GM12878 (cell line): ENCODE measurements around the gene LRR1. TPM values are rescaled to one million over a fixed set of nuclear protein-coding genes. Genes with fewer than 3 reads are reported as not detected.

Source experiments
- ATAC-seq: fragments of 200-7000 bp; cut with Tn5 transposase; 3 replicates; pipeline ENCODE4 v1.9.1; 2020; ENCODE audit warnings: mild to moderate bottlenecking, moderate library complexity
- BruUV-seq: library from RNA; stranded (reverse); fragments of 400-500 nt; replicated peaks from 2 replicates; lab custom pipeline; 2021; lab: Mats Ljungman, UMichigan
- CTCF ChIA-PET: fragments of 300-600 bp; sonication (Branson Sonifier 250); formaldehyde crosslinking; extraction: SDS; loops from one replicate; lab custom pipeline; 2021; ENCODE audit warnings: inconsistent platforms; lab: Yijun Ruan, JAX
- POLR2A ChIA-PET: fragments of 350-600 bp; formaldehyde crosslinking; extraction: SDS; loops from one replicate; lab custom pipeline; 2021; ENCODE audit warnings: inconsistent platforms; lab: Charles Lee
- RAD21 ChIA-PET: fragments of 300-600 bp; sonication (Branson Sonifier 250); formaldehyde crosslinking; loops from one replicate; lab custom pipeline; 2023; ENCODE audit warnings: antibody characterized with exemption; ENCODE audit not compliant: unreplicated experiment; lab: Charles Lee
- SMC1A ChIA-PET: fragments of 300-600 bp; sonication (Branson Sonifier 250); formaldehyde crosslinking; loops from one replicate; lab custom pipeline; 2023; ENCODE audit not compliant: unreplicated experiment, uncharacterized antibody; lab: Charles Lee
- DNase-seq: peaks from one replicate; pipeline ENCODE4 v3.0.0-alpha.2; 2011; ENCODE audit warnings: low read depth, low spot score
- FAIRE-seq: peaks from 3 replicates; lab custom pipeline; 2011; peaks lifted over from hg19 to GRCh38; lab: Jason Lieb, UNC
- H2AFZ ChIP-seq: 2 replicates; pipeline ENCODE4 v1.6.0; 2011; ENCODE audit warnings: low read depth, low read length, control low read depth; ENCODE audit not compliant: control insufficient read depth
- H3K27ac ChIP-seq: 2 replicates; pipeline ENCODE4 v1.5.1; 2011; ENCODE audit warnings: control low read depth; ENCODE audit not compliant: control insufficient read depth, insufficient read depth
- H3K27me3 ChIP-seq, 2 experiments: replicated peaks in 1 of 2; 2 replicates each; pipeline versions ENCODE4 v1.6.0 to v1.6.1; 2011; ENCODE audit warnings: low read length in 1 of 2; ENCODE audit not compliant: control insufficient read depth in 2 of 2, insufficient read depth in 2 of 2
- H3K36me3 ChIP-seq, 2 experiments: 2 replicates each; pipeline ENCODE4 v1.5.1; 2011; ENCODE audit warnings: low read length in 1 of 2; ENCODE audit not compliant: control insufficient read depth in 2 of 2, insufficient read depth in 2 of 2
- H3K4me1 ChIP-seq: 2 replicates; pipeline ENCODE4 v1.6.1; 2011; ENCODE audit warnings: mild to moderate bottlenecking, low read length, moderate library complexity, mixed read lengths; ENCODE audit not compliant: control insufficient read depth, insufficient read depth
- H3K4me2 ChIP-seq: 2 replicates; pipeline ENCODE4 v1.6.0; 2011; ENCODE audit warnings: control low read depth; ENCODE audit not compliant: control insufficient read depth, insufficient read depth
- H3K4me3 ChIP-seq: fragments of 200-600 bp; sonication (generic); 2 replicates; pipeline ENCODE4 v1.5.1; 2016
- H3K79me2 ChIP-seq: 2 replicates; pipeline ENCODE4 v1.6.0; 2011; ENCODE audit warnings: low read length; ENCODE audit not compliant: control insufficient read depth, insufficient read depth
- H3K9ac ChIP-seq: 2 replicates; pipeline ENCODE4 v1.8.0; 2011; ENCODE audit warnings: low read length, control low read depth, mixed read lengths; ENCODE audit not compliant: control insufficient read depth, insufficient read depth
- H3K9me3 ChIP-seq: replicated peaks from 3 replicates; pipeline ENCODE4 v1.5.1; 2011; ENCODE audit warnings: mild to moderate bottlenecking, low read length; ENCODE audit not compliant: control insufficient read depth, insufficient read depth
- H4K20me1 ChIP-seq: 2 replicates; pipeline ENCODE4 v1.6.0; 2011; ENCODE audit not compliant: control insufficient read depth, insufficient read depth
- ELK1 ChIP-seq: IDR thresholded peaks from 2 replicates; pipeline ENCODE4 v1.6.1; 2012; ENCODE audit warnings: low read depth, low read length, improper control_type of control experiment
- MXI1 ChIP-seq: fragments of 150-350 bp; IDR thresholded peaks from 2 replicates; pipeline ENCODE4 v1.6.1; 2011; ENCODE audit warnings: low read depth, mild to moderate bottlenecking, inconsistent platforms, low read length, improper control_type of control experiment
- NFIC ChIP-seq: IDR thresholded peaks from 2 replicates; pipeline ENCODE4 v1.6.1; 2012; ENCODE audit warnings: low read depth, mild to moderate bottlenecking, inconsistent platforms, low read length, moderate library complexity
- NFYB ChIP-seq: IDR thresholded peaks from 2 replicates; pipeline ENCODE4 v1.6.1; 2011; ENCODE audit warnings: low read depth, mild to moderate bottlenecking, low read length, improper control_type of control experiment, moderate library complexity; ENCODE audit not compliant: insufficient read depth
- WGBS: methylation state at CpG from one replicate; pipeline ENCODE4 v1.1.6; 2016; ENCODE audit warnings: low lambda C conversion rate; ENCODE audit not compliant: insufficient replicate concordance, insufficient coverage; ENCODE audit errors: missing lambda C conversion rate; 5-methylcytosine and 5-hydroxymethylcytosine counted together
- in situ Hi-C: fragments of 300-500 bp; cut with MboI; formaldehyde crosslinking; loops from 9 replicates; pipeline ENCODE4 v1.14.3; 2018; ENCODE audit warnings: mixed read lengths
- intact Hi-C: fragments of 100-400 bp; cut with micrococcal nuclease; formaldehyde crosslinking; loops from one replicate; pipeline ENCODE4 v1.14.2; 2022; ENCODE audit not compliant: unreplicated experiment
- polyA plus RNA-seq, 11 experiments: library from polyadenylated mRNA; depleted of rRNA in 4 of 11; unstranded in 6 of 11; stranded (reverse) in 5 of 11; fragments of >200 nt; fragmentation: Nextera tagmentation in 4 of 11; fragmentation: Illumina TruSeq in 1 of 11; extraction: Ambion mirVana in 4 of 11; extraction: Trizol in 1 of 11; gene quantifications; 1 replicate in 1 of 11; 2 replicates in 10 of 11; pipeline versions ENCODE4 v1.2.1 to v1.2.3, GENCODE V29; 2011 to 2016; ENCODE audit warnings: inconsistent platforms in 2 of 11, missing spikeins in 2 of 11, low read depth in 1 of 11
- total RNA-seq, 4 experiments: library from RNA; depleted of rRNA in 3 of 4; stranded (reverse); fragments of >200 nt in 3 of 4; fragmentation: Illumina TruSeq in 1 of 4; extraction: Trizol in 1 of 4; gene quantifications; 2 replicates each; pipeline versions ENCODE4 v1.2.1 to v1.2.3, GENCODE V29; 2013 to 2021

The LRR1 gene
- total and polyA plus RNA-seq, 10 of the 15 experiments (the other 5 are each of a cell fraction or from before 2014, with no cell fraction given) = 36.9 to 110 (median 53.1) TPM

DNA sequence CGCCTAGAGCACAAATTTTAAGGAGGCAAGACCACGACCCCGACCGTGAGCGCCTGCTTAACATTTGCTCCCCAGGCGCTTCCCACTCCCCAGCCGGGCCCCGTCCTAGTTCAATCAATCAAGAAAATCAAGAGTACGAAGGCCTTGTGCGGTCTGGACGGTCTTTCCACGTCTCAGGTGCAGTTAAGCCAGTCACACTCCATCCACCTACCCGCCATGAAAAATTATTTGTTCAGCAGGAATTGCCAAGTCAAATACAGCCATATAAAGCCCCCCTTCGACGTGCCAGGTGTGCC is 603 bp upstream of the LRR1 start:
- Histone ChIP-seq H3K4me3 (peak overlapping the region; percentile 92), H3K79me2 (peaks cover 53% of the 10 kb centered on the region), H4K20me1 (no peaks in the 10 kb centered on the region), H3K9me3 (no peaks in the 10 kb centered on the region), H3K9ac (peak overlapping the region; percentile 95)
- ATAC-seq (peak; percentile 6), DNase-seq (no peak)
- CTCF ChIA-PET = interaction anchor here (1.0 to 6.1 kb wide), 3 partner anchors 9 to 254 kb away, joined by 3 to 75 read pairs (median 3); partner anchors contain the start of genes NEMF and RPS29
- RAD21 ChIA-PET = interaction anchor here (0.9 to 4.6 kb wide), 5 partner anchors 23 to 170 kb away, joined by 3 to 29 read pairs (median 6); partner anchors contain the start of genes KLHDC2, MGAT2 and RPL36AL
- intact Hi-C loops (loop anchor here (1.0 kb wide), 2 partner anchors 12 to 23 kb away; partner anchors contain the start of gene RPS29), in situ Hi-C loops (no loop called here)
- TF ChIP-seq NFIC (0 out of 2 replicates have a peak, but pooled peaks have one; percentile 13), NFYB (no peak), ELK1 (0 out of 2 replicates have a peak, but pooled peaks have one; percentile 11), MXI1 (no peak)
- TF ChIP-seq, all 136 proteins: peak for 2
- no peaks in the 10 kb centered on the region for H3K27me3 ChIP-seq
- BruUV-seq = no TSS peak
- POLR2A ChIA-PET = interaction anchor here (1.9 to 6.7 kb wide), 4 partner anchors 12 to 34 kb away, joined by 12 to 73 read pairs (median 40); partner anchors contain the start of genes MGAT2, RPL36AL and RPS29
- SMC1A ChIA-PET = interaction anchor here (0.9 to 3.1 kb wide), 7 partner anchors 12 to 34 kb away, joined by 3 to 12 read pairs (median 3); partner anchors contain the start of genes MGAT2, RPL36AL and RPS29
- under 1% methylated on average over 15 of the region's 15 CpGs for WGBS
- peak overlapping the region; percentile 97 for H2AFZ ChIP-seq
- peak overlapping the region; percentile 79 for H3K4me2 ChIP-seq
- H3K27ac ChIP-seq = peak overlapping the region; percentile 100
- peaks cover 17% of the 10 kb centered on the region for H3K4me1 ChIP-seq
- no peak for FAIRE-seq
- H3K36me3 ChIP-seq = no peaks in the 10 kb centered on the region; a peak in 1 of 4 replicates
